GM19035 (cell line): ENCODE measurements around the gene MXRA8.

ENCODE experiments used
- ATAC-seq: cut with Tn5 transposase; IDR thresholded peaks from one replicate; pipeline ENCODE4 v1.9.1; 2021; ENCODE audit not compliant: unreplicated experiment

The MXRA8 gene

GRCh38 chr1:1337793-1338147 lies 20.6 kb downstream of the MXRA8 start:
- ATAC-seq = no peak

- no peak for ATAC-seq
These were observed 21.2 kb downstream of the MXRA8 start for GRCh38 chr1:1336931-1337792.

GRCh38 chr1:1336446-1336845 lies 21.9 kb downstream of the MXRA8 start:
- no peak for ATAC-seq

- no peak for ATAC-seq
These were observed 22.5 kb downstream of the MXRA8 start for GRCh38 chr1:1335792-1336248.

DNA sequence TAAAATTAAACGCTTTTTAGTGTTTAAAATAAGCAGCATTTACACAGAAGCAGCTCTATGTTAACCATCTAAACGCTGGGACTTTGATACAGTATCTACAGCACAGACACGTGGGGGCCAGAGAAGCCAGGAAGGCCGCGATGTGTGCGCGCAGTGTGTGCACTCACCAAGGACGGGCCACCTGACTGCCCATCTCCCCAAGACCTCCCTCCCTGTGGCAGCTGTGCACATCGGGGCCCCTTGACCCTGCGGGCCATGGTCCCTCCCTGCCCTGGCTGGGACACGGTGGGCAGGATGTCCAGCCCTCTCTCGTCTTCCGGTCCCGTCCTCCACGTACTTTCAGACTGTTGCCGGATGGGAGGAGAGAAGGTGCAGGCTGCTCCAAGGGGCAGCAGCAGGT lies 23.1 kb downstream of the MXRA8 start:
- ATAC-seq = no peak

DNA sequence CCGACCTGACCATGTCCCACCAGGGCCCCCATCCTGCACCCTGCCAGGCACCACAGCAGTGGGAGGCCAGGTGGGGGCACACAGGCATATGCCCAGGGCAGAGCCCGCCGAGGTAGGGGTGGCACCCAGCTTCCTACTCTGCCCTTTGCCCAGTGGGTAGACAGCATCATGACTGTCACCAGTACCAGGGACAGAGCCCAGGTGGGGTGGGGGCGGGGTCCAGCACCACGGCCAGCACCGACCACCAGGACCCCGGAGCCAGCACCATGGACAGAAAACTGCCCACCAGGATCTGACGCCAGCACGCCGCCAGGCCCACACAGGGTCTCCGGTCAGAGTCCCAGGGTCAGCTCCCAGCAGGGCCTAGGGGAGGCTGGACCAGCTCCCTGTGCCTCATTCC lies 23.5 kb downstream of the MXRA8 start:
- no peak for ATAC-seq

- ATAC-seq = no peak
These were observed 24.7 kb downstream of the MXRA8 start for GRCh38 chr1:1333551-1334241.

- ATAC-seq = no peak
These were observed 25.4 kb downstream of the MXRA8 start for GRCh38 chr1:1332774-1333480.

GRCh38 chr1:1332031-1332755 lies 26.2 kb downstream of the MXRA8 start:
- no peak for ATAC-seq

GRCh38 chr1:1331068-1331965 lies 27.0 kb downstream of the MXRA8 start, which contains the start of gene TAS1R3:
Gene TAS1R3, plus strand, starts transcription at chr1:1331280. Its CDS starts 66 bp downstream, at chr1:1331346.
- ATAC-seq = no peak

GRCh38 chr1:1330366-1331067 lies 27.8 kb downstream of the MXRA8 start:
- no peak for ATAC-seq

DNA sequence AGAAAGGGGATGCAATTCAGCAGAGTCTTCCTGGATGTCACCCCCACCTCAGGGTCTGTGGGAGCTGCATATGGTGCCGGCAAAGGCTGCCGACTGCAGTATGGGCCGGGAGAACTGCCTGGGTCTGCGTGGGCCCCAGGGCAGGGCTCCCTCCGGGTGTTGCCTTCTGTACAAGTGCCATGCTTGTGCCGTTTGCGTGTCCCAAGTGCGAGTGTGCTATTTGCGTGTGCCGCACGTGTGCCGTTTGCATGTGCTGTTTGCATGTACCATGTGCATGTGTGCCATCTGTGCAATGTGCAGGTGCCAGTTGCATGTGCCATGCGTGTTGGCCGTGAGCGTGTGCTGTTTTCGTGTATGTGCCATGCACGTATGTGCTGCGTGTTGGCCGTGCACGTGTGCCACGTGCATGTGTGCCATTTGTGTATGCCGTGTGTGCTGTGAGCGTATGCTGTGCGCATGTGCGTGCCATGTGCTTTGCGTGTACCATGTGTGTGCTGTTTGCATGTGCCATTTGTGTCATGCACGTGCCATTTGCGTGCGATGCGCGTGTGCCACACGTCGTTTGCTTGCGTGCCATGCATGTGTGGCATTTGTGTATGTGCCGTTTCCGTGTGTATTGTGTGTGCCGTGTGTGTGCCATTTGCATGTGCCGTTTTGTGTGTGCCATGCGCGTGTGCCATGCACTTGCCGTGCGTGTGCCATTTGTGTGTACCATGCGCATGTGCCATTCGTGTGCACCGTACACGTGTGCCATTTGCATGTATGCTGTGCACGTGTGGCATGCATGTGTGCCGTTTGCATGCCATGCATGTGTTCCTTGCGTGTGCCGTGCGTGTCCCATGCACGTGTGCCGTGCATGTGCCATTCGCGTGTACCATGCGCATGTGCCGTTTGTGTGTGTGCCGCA lies 28.8 kb downstream of the MXRA8 start:
- no peak for ATAC-seq

GRCh38 chr1:1328254-1328653 lies 30.1 kb downstream of the MXRA8 start:
- no peak for ATAC-seq

GRCh38 chr1:1327291-1327690 lies 31.1 kb downstream of the MXRA8 start:
- no peak for ATAC-seq

GRCh38 chr1:1326075-1326605 lies 32.2 kb downstream of the MXRA8 start:
- ATAC-seq = no peak

GRCh38 chr1:1325288-1326074 lies 32.9 kb downstream of the MXRA8 start:
- no peak for ATAC-seq
